MCF 10A (cell line): Measurements from ENCODE around the gene FIBCD1. TPM values are rescaled to one million over a fixed set of nuclear protein-coding genes. Genes with fewer than 3 reads are reported as not detected.

Experiments
- BruUV-seq: library from RNA; stranded (reverse); fragments of 400-500 nt; replicated peaks from 2 replicates; lab custom pipeline; 2021; lab: Mats Ljungman, UMichigan
- CTCF ChIA-PET: fragments of 300-600 bp; sonication (Branson Sonifier 250); formaldehyde crosslinking; extraction: SDS; loops from one replicate; lab custom pipeline; 2021; ENCODE audit warnings: antibody characterized with exemption, inconsistent platforms; lab: Yijun Ruan, JAX
- POLR2A ChIA-PET: fragments of 300-600, 350-650 bp; sonication (Branson Sonifier 250); formaldehyde crosslinking; extraction: SDS; loops from one replicate; lab custom pipeline; 2020; ENCODE audit warnings: antibody characterized with exemption, inconsistent platforms; lab: Yijun Ruan, JAX
- DNase-seq: peaks from one replicate; pipeline ENCODE4 v3.0.0-alpha.2; 2018; ENCODE audit not compliant: unreplicated experiment
- H3K27ac Mint-ChIP-seq: one replicate; pipeline ENCODE4 v1.8.0; 2022; ENCODE audit warnings: mild to moderate bottlenecking, low read depth, mixed read lengths; ENCODE audit not compliant: unreplicated experiment
- H3K27me3 Mint-ChIP-seq: one replicate; pipeline ENCODE4 v1.8.0; 2022; ENCODE audit warnings: mixed read lengths; ENCODE audit not compliant: insufficient read depth, unreplicated experiment
- H3K36me3 Mint-ChIP-seq: one replicate; pipeline ENCODE4 v1.8.0; 2022; ENCODE audit warnings: mild to moderate bottlenecking, moderate library complexity, mixed read lengths; ENCODE audit not compliant: insufficient read depth, unreplicated experiment
- H3K4me1 Mint-ChIP-seq: one replicate; pipeline ENCODE4 v1.8.0; 2022; ENCODE audit warnings: mixed read lengths; ENCODE audit not compliant: insufficient read depth, unreplicated experiment
- H3K4me3 Mint-ChIP-seq: one replicate; pipeline ENCODE4 v1.8.0; 2022; ENCODE audit warnings: mild to moderate bottlenecking, moderate library complexity, mixed read lengths; ENCODE audit not compliant: unreplicated experiment
- H3K9me3 Mint-ChIP-seq: one replicate; pipeline ENCODE4 v1.8.0; 2022; ENCODE audit warnings: mixed read lengths; ENCODE audit not compliant: unreplicated experiment
- CTCF ChIP-seq: fragments of 200-600 bp; IDR thresholded peaks from one replicate; pipeline ENCODE4 v1.8.0; 2022; ENCODE audit warnings: antibody characterized with exemption, mild to moderate bottlenecking; ENCODE audit not compliant: unreplicated experiment
- intact Hi-C: fragments of 100-400 bp; cut with micrococcal nuclease; formaldehyde crosslinking; loops from 2 replicates; pipeline ENCODE4 v1.14.1; 2022
- total RNA-seq: library from RNA; stranded (reverse); gene quantifications from 2 replicates; pipeline ENCODE4 v1.2.3, GENCODE V29; 2022

FIBCD1 gene
- total RNA-seq, 1 experiment from 2014 or later = 1.6 TPM

- Mint-ChIP-seq H3K27me3 (peaks cover 12% of the 10 kb centered on the region), H3K4me3 (no peak overlapping the region), H3K9me3 (no peaks in the 10 kb centered on the region), H3K4me1 (no peaks in the 10 kb centered on the region), H3K27ac (no peak overlapping the region), H3K36me3 (peaks cover 12% of the 10 kb centered on the region)
- ChIA-PET CTCF (interaction anchor here (0.6 to 0.7 kb wide), 2 partner anchors 132 to 415 kb away, joined by 3 to 6 read pairs; no protein-coding TSS in a partner anchor), POLR2A (no interaction called here)
- BruUV-seq = no TSS peak
- peak; percentile 0 for DNase-seq
- intact Hi-C loops = no loop called here
- no peak for TF ChIP-seq CTCF
Observed at GRCh38 chr9:130898552-130898852, 40.5 kb downstream of the FIBCD1 start.

- intact Hi-C loops = no loop called here
- BruUV-seq = no TSS peak
- peaks cover 12% of the 10 kb centered on the region for H3K27me3 Mint-ChIP-seq
- H3K4me3 Mint-ChIP-seq = no peak overlapping the region
- no peak overlapping the region for H3K27ac Mint-ChIP-seq
- H3K4me1 Mint-ChIP-seq = no peaks in the 10 kb centered on the region
- peak; percentile 1 for DNase-seq
- POLR2A ChIA-PET = interaction anchor here (0.6 kb wide), 1 partner anchor 30 kb away, joined by 3 read pairs; no protein-coding TSS in a partner anchor
- H3K9me3 Mint-ChIP-seq = no peaks in the 10 kb centered on the region
- H3K36me3 Mint-ChIP-seq = peaks cover 12% of the 10 kb centered on the region
- no peak for TF ChIP-seq CTCF
- CTCF ChIA-PET = interaction anchor here (0.6 to 0.7 kb wide), 2 partner anchors 133 to 414 kb away, joined by 3 to 6 read pairs; no protein-coding TSS in a partner anchor
Observed at GRCh38 chr9:130897848-130898551, 41.0 kb downstream of the FIBCD1 start.

- POLR2A ChIA-PET = interaction anchor here (0.6 kb wide), 1 partner anchor 31 kb away, joined by 3 read pairs; no protein-coding TSS in a partner anchor
- Mint-ChIP-seq H3K4me3 (no peak overlapping the region), H3K4me1 (no peaks in the 10 kb centered on the region), H3K9me3 (no peaks in the 10 kb centered on the region), H3K36me3 (peaks cover 20% of the 10 kb centered on the region), H3K27ac (no peak overlapping the region), H3K27me3 (peaks cover 12% of the 10 kb centered on the region)
- TF ChIP-seq CTCF = no peak
- DNase-seq = no peak
- CTCF ChIA-PET = interaction anchor here (0.7 kb wide), 2 partner anchors 149 to 285 kb away, joined by 3 to 5 read pairs; no protein-coding TSS in a partner anchor
- no TSS peak for BruUV-seq
- intact Hi-C loops = no loop called here
Observed at GRCh38 chr9:130897105-130897751, 41.8 kb downstream of the FIBCD1 start.
